ENCODE results near the gene HOXB2.
"Not testable (repeated sequence)": the region's sequence is repeated elsewhere in the genome, so short reads cannot be mapped to it uniquely, and the experiment has no call there.

Gene HOXB2

DNA sequence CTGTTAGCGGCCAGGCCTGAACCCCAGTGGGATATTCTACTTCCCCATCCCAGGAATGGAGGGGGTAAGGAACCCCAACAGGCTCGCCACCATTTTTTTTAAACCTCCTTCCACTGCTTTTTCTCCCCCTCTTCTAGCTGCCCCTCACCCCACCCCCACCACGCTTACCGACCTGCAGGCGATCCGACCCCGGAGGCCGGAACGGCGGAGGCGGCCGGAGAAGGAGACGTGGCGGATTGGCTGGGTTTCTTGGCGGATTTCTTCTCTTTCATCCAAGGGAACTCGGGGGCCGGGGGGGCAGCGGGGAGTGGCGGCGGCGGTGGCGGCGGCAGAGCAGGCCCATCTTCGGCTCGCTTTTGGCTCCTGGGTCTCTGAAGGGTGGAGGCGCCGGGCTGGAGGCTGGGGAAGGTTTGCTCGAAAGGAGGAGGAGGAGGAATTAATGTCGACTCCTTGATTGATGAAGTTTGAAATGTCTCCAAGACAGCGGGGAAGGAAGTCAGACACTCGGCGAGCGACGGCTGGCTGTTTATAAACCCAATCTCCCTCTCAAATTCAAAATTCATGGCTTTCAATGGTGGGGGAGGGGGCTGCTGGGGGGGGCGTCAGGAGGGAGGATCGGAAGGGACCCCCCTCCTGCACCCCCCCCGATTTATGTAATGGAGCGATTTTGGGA, 424 bp downstream of the HOXB2 start:
- DNase-seq (ENCODE audit: insufficient read length, low spot score) (peak; percentile 64), FAIRE-seq (peak; percentile 26)

DNA sequence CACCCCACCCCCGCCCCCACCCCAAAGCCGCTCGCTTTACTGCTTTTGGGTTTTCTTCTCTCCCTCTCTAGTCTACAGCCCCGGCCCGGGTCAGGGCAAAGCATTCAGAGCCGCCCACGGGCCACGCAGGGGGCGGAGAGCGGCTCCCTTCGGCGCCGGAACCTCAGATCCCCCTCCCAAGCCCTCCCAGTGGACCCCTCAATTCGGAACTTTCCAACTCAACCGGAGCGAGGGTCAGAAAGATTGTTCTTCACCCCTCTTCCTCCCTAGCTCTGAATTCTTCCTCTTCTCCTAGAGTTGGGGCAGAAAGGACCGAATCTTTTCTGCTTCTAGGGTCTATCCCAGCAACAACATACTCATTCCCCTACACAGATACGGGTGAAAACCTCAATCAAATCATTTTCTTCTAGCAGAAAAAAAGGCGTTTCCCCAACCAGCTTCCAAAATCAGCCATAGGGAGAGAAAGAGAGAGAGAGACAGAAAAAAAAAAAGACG, 1.0 kb downstream of the HOXB2 start:
- FAIRE-seq: no peak

DNA sequence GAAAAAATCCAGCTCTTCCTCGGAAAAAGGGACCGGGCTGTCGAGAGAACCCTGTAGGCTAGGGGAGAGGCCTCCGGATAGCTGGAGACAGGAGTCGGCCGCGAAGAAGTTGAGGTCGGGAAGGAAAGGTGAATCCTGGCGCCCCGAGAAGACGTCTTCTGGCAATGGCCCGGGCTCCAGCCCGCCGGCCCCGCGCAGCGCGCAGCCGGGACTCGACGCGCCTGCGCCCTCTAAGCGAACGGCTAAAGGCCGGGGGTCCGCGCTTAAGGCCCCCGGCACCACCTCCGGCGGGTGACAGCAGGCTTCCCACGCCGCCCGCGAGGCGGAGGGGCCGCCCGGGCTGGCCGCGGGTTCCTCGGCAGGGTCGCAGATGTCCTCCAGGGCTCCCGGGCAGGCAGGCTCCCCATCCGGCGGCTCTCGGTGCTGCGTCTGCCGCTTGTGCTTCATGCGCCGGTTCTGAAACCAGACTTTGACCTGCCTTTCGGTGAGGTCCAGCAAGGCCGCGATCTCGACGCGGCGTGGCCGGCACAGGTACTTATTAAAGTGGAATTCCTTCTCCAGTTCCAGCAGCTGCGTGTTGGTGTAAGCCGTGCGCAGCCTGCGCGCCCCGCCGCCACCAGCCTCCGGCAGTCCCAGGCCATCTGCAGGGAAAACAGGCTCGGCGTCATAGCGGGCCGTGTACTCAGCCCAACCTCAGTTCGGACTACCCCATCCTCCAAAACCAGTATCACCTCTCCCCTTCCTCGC, 1.6 kb downstream of the HOXB2 start:
- FAIRE-seq (peak; percentile 88), DNase-seq (ENCODE audit: insufficient read length, low spot score) (peak; percentile 57)

More for the DNA sequence above, 1.0 kb downstream of the HOXB2 start:
- no peak for DNase-seq (ENCODE audit: insufficient read length, low spot score)

DNA sequence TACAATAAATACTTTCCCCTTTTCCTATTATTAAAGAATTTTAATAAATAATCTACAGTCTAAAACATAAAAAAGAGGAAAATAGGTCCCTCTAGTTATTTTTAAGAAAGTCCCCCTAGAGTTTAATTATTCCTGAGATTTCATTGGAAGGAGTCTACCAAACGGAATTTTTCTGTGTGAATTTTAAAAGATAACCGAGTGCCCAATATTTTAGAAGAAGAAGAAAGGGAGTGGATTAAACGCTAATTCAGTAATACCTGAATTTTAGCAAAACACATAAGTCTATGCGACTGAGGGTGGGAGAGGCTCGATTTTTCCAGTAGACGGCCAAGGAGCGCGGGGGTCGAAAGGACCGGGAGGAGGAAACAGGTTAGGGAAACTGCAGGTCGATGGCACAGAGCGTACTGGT, 2.2 kb downstream of the HOXB2 start:
- FAIRE-seq (no peak), DNase-seq (ENCODE audit: insufficient read length, low spot score) (no peak)

DNA sequence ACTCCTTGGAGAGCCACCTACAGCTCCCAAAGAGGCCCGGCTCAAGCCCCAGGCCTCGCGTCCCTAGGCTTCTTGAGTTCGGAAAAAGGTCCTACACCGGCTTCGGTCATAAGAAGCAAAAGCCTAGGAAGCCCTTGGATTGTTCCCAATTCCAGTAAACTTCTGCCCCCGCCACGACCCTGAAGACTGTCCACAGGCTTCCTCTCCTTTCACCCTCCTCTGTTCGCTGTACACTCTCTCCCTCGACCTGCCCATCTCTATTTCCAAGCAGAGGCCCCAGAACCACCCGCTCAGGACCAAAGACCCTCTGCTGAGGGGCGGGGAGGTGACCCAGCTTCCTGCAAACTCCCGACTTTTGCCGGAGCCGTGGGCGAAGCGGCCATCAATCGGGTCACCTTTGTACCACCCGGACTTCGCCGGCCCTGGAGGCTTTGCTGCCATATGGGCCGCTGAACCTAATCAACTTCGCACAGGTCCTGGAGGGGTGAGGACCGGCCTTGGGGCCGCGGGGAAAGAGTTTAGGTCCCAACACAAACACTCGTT, 2.7 kb downstream of the HOXB2 start:
- DNase-seq (ENCODE audit: insufficient read length, low spot score) (no peak), FAIRE-seq (peak; percentile 23)

DNA sequence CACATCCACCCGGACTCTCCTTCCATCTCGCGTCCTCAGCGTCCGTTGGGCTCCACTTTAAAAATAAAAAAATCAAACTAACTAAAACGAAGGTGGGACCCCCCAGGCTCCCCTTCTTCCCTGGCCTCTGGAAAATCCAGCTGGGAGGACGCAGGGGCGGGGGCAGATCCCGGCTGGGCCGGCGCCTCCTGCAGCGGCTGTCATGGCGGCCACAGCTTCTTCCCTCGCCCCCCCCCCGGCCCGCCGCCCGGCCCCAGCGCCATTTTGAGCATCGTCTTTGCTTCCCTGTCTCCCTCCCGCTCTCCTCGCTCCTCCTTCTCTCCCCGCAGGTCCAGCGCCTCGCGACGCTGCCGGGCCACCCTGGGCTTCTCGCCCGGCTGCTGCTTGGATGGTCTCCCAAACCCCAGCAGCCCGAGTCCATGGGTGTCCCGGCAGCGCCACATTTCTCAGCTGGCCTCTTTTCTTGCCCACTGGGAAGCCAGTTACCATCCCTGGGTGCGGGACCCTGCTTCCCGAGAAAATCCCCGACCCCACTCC, 3.3 kb downstream of the HOXB2 start:
- FAIRE-seq: peak; percentile 85
- peak; percentile 69 for DNase-seq (ENCODE audit: insufficient read length, low spot score)

DNA sequence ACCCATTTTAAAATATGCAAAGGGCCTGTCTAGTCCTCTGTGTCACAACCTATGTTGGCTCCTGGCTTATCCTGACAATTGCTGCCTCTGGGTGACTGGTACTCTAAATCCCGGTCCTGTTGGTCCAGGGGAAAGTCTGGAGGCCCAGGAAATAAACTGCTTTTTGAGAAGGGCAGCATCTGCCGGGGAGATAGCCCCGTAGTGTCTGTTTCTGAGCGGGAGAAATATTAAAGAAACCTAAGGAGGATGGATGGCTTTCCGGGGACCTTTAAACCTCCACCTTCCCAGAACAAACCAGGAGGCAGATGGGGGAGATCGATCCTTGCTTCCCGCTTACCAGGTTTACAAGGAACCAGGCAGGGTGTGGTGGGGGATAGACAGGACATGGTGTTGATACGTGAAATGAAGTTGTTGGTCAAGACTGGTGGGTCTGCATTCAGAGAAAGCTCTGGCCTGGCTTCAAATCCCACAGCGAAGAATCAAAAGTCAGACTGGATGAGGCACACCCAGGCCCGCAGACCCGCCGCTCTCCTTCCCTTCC, 3.8 kb downstream of the HOXB2 start:
- no peak for DNase-seq (ENCODE audit: insufficient read length, low spot score)
- peak; percentile 69 for FAIRE-seq

DNA sequence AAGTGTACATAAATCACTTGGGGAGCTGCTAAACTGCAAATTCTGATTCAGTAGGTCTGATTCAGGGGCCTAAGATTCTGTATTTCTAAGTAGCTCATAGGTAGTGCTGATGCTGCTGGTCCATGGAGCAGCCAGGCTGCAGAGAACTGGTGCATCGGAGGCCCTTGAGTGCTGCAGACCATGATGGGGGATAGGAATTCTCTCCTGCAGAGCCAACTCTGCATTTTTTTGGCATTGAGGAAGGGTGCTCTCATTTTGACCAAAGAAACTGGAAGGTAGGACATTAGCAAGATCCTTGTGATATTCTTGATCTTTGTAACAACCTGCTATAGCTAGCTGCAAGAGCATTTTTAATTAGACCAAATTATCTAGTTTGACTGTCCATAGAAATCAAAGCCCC, 4.7 kb downstream of the HOXB2 start:
- FAIRE-seq (no peak), DNase-seq (ENCODE audit: insufficient read length, low spot score) (no peak)

DNA sequence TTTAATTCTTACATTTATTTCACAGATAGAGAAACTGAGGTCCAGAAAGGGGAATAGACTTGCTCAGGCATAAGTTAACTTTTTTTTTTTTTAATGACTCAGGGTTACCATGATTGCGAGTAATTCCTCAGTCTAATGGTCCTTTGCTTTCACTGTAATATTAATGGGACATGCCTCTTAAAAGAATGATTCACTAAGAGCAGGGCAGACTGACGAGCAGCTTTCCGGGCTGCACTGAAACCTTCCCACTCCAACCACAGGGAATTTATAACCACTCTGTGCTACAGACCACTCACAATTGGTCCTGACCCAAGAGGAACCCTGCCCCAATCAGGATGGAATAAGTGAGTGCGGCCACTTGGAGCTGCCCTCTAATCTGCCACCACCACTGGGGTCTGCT, 5.7 kb downstream of the HOXB2 start:
- DNase-seq (ENCODE audit: insufficient read length, low spot score) (peak; percentile 62), FAIRE-seq (peak; percentile 95)

DNA sequence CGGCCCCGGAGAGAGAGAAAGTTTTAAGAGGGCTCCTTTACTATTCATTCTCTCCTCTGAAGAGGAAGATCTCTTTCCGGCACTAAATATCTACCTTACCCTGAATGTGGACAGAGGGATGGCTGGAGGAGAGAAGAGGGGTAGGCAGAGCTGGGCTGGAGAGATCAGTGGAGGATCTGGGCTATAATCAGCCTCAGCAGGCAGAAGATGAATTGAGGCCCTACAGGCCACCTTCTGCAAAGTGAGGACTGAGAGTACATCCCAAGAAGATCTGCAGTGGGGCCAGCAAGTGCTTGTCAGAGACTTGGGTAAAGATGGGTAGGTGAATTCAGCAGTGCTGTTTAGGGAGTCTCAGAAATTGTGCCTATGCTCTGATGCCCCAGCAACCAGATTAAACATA, 7.6 kb downstream of the HOXB2 start:
- FAIRE-seq (peak; percentile 51), DNase-seq (ENCODE audit: insufficient read length, low spot score) (no peak)

DNA sequence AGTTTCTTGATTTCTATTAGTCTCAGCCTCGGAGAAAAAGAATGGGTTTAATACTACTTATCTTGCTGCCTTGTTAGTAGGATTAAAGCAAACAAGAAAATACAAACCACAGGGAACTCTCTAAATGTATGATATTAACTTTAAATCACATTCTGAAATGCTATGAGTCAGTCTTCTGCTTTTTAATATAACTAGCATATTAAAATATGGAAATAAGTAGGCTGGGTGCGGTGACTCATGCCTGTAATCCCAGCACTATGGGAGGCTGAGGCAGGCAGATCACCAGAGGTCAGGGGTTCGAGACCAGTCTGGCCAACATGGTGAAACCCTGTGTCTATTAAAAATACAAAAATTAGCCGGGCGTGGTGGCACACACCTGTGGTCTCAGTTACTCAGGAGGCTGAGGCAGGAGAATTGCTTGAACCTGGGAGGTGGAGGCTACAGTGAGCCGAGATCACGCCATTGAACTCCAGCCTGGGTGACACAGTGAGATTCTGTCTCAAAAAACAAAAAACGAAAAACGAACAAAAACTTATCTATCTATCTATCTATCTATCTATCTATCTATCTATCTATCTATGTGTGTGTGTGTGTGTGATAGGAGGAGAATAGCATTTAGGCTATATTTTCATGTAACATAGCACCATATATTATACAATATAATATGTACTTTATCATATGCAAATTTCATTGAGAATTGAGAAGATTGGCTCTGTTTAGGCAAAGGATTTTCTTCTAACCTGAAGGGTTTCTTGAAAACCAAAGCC, 8.9 kb downstream of the HOXB2 start:
- not testable (repeated sequence) for FAIRE-seq; DNase-seq (ENCODE audit: insufficient read length, low spot score)

DNA sequence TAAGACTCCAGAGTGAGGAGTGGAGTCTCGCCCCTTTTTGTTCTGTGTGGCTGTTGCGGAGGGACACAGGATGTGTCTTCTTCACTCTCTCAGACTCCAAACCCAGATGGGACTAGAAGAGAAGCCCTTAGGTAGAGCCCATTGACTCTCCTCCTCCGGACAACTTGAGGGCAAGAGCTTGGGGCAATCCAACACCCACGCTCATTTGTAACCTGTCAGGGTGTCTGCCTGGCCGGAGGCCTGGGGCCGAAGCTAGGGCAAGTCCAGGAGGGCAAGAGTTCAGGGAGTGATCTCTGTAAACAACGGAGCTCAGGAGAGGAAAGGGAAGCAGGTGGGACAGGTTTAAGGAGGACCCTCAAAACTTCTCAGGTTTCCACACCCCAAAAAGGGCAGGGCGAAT, 12.6 kb downstream of the HOXB2 start:
- DNase-seq (ENCODE audit: insufficient read length, low spot score) (no peak), FAIRE-seq (no peak)

DNA sequence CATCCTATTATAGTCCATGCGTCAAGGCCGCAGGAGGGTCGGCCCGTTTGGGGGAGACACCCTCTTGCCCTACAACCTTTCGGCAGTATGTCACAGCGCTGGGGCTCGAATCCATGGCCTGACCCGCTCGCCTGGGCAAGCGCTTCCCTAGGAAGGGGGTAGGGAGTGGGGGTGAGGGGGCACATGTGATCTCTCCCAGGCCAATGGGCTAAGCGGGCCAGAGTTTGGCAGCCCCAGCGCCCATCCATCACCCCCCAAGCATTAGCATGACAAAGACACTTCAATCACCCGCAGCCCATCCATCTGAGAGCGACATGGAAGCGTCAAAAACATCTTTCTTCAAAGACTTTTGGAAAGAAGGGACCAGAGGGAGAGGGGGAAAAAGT, 14.0 kb downstream of the HOXB2 start, which contains the start of gene HOXB1:
TSS of gene HOXB1 (minus strand) at position 125 of the 386 bp plus-strand sequence. CDS start at position 18, 107 bp downstream.
- no peak for FAIRE-seq
- no peak for DNase-seq (ENCODE audit: insufficient read length, low spot score)

DNA sequence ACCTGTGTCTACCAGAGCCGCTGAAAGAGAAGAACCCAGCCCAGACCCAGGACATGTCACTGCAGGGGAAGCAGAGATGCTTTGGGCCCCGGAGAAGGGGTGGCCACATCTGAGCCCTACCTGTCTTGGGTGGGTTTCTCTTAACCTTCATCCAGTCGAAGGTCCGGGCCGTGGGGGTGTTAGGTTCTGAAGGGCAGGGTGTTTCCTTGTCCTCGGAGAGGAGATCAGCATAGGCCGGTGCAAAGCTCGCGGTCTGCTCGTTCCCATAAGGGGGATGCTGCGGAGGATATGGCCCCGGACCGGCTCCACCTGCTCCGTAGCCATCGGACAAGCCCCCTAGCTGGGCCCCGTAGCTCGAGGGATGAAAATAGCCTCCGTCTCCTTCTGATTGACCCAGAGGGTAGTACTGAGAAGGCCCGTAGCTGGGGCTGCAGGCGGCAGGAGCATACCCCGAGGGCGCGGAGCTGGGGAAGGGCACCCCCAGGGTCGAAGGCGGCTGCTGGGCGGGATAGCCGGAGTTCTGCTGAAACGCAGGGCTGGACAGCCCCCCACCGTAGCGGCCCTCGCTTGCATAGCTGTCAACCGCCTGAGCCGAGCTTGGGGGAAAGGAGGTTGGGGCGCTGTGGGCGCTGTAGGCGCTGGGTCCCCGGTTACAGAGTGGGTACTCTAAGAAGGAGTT, 14.6 kb downstream of the HOXB2 start:
- FAIRE-seq (no peak), DNase-seq (ENCODE audit: insufficient read length, low spot score) (no peak)

DNA sequence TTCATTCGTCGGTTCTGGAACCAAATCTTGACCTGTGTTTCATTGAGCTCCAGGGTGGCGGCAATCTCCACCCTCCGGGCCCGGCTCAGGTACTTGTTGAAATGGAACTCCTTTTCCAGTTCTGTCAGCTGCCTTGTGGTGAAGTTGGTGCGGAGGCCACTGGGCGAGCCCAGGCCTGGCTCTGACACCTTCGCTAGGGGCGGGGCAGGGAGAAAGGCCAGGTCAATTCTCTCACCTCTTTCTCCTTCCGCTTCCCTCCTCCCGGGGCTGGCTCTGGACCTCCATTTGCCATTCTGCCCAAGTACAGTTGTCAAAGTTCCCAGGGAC, 15.3 kb downstream of the HOXB2 start:
- DNase-seq (ENCODE audit: insufficient read length, low spot score) (no peak), FAIRE-seq (no peak)

DNA sequence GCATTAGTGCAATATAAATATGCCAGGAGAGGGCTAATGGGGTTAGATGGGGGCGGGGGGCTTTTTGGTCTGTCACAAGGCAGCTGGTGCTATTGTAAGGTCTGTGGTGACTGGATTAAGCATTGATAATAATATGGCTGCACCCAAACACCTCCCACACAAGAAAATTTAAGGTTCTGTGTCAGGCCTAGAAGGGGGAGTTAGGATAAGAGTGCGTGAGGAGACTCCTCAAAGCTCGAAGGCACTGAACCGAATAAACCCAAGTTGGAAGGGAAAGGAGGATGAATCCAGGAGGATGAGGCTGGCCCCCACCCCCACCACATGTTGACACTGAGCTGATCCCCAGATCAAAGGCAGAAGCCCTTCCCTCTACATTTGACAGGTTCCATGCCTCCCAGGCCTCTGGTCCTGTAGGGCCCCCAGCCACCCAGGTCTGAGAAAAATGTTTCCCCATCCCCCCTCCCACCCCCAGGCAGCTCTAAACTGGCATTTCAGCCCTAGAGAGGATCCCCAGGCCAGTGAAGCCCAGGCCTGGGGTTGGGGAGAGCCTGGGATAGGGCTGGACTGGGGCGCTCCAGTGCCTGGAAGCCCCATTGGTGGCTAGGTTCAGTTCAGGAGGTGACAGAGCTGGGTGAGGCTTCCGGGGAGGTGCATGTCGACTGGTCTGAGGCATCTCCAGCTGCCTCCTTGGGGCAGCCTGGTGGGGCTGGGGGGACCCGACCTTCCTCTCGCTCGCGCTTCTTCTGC, 15.8 kb downstream of the HOXB2 start:
- peak; percentile 77 for FAIRE-seq

DNA sequence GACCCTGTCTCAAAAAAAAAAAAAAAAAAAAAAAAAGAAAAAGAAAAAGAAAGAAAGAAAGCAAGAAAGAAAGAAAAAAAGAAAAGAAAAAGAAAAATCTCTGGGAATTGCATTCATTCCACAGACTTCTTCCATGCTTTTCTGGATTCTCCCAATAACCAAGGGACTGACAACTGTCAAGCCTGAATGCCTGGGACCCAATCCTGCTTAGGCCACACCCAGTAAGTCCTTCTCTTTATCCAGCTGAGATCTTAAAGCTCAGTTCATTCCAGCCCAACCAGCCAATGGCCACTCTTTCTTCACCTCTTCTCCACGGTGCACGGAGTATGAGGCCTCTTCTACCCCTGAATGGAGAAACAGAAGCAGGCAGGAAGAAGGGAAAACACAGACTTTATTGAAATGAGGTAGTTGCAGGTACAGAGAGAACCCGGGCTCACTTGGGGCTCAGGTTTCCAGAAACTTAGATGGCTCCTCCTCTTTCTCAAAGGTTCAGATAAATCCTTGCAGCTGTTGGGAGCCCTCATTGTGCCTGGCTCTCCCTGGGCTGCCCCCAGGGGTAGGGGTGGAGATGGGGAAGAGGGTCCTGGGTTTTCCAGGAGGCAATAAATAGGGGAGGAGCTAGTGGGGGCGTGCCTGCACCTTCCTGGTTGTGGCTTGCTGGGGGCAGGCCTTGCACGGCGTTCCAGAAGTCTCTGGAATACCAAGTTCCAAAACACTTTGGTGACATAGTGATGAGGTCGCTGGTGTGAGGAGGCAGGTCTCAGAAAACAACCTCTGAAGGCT, 16.6 kb downstream of the HOXB2 start:
- DNase-seq (ENCODE audit: insufficient read length, low spot score) (no peak), FAIRE-seq (no peak)

More for the DNA sequence above, 15.8 kb downstream of the HOXB2 start:
- no peak for DNase-seq (ENCODE audit: insufficient read length, low spot score)

DNA sequence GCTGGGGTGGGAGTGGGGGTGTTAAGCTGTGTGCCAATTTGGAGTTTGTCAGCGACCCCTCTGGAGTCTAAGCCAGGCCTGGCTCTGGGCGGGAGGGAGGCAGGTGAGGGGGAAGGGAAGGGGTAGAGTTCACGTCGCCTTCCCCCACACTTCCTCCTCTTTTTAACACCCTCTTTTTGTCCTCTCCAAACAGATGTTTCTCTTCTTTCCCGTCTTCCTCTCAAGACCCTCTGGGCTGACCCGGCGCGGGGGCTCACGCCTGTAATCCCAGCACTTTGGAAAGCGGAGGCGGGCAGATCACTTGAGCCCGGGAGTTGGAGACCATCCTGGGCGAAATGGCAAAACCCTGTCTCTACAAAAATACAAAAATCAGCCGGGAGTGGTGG, 17.4 kb downstream of the HOXB2 start:
- no peak for DNase-seq (ENCODE audit: insufficient read length, low spot score)
- FAIRE-seq: no peak

Data from HTR-8/SVneo (cell line).